ENCODE results near the gene ANKRD12.
"Not testable (repeated sequence)": the region's sequence is repeated elsewhere in the genome, so short reads cannot be mapped to it uniquely, and the experiment has no call there.

Gene ANKRD12

GRCh38 chr18:9140984-9141383 is 4.4 kb downstream of the ANKRD12 start:
- no peak for DNase-seq (ENCODE audit: low read depth in 2 of 2)

GRCh38 chr18:9146224-9146623 is 9.6 kb downstream of the ANKRD12 start:
- DNase-seq (ENCODE audit: low read depth in 2 of 2) = no peak

GRCh38 chr18:9147440-9148202 is 11.0 kb downstream of the ANKRD12 start:
- DNase-seq (ENCODE audit: low read depth in 2 of 2) = peak in 1 of 2 donors; percentile 6

GRCh38 chr18:9148203-9148552 is 11.6 kb downstream of the ANKRD12 start:
- no peak for DNase-seq (ENCODE audit: low read depth in 2 of 2)

- no peak for DNase-seq (ENCODE audit: low read depth in 2 of 2)
Measured at GRCh38 chr18:9150121-9150520, 13.5 kb downstream of the ANKRD12 start.

GRCh38 chr18:9153256-9153655 is 16.7 kb downstream of the ANKRD12 start:
- no peak for DNase-seq (ENCODE audit: low read depth in 2 of 2)

- DNase-seq (ENCODE audit: low read depth in 2 of 2) = no peak
Measured at GRCh38 chr18:9156604-9157249, 20.1 kb downstream of the ANKRD12 start.

- no peak for DNase-seq (ENCODE audit: low read depth in 2 of 2)
Measured at GRCh38 chr18:9157806-9158205, 21.2 kb downstream of the ANKRD12 start.

- DNase-seq (ENCODE audit: low read depth in 2 of 2) = no peak
Measured at GRCh38 chr18:9160014-9160413, 23.4 kb downstream of the ANKRD12 start.

GRCh38 chr18:9162663-9163062 is 26.1 kb downstream of the ANKRD12 start:
- DNase-seq (ENCODE audit: low read depth in 2 of 2) = not testable (repeated sequence)

GRCh38 chr18:9164149-9164548 is 27.6 kb downstream of the ANKRD12 start:
- not testable (repeated sequence) for DNase-seq (ENCODE audit: low read depth in 2 of 2)

- DNase-seq (ENCODE audit: low read depth in 2 of 2) = not testable (repeated sequence)
Measured at GRCh38 chr18:9165883-9166282, 29.3 kb downstream of the ANKRD12 start.

GRCh38 chr18:9169515-9169914 is 32.9 kb downstream of the ANKRD12 start:
- not testable (repeated sequence) for DNase-seq (ENCODE audit: low read depth in 2 of 2)

- DNase-seq (ENCODE audit: low read depth in 2 of 2) = not testable (repeated sequence)
Measured at GRCh38 chr18:9171919-9172318, 35.3 kb downstream of the ANKRD12 start.

GRCh38 chr18:9172506-9173127 is 36.0 kb downstream of the ANKRD12 start:
- no peak for DNase-seq (ENCODE audit: low read depth in 2 of 2)

GRCh38 chr18:9173770-9174233 is 37.2 kb downstream of the ANKRD12 start:
- no peak for DNase-seq (ENCODE audit: low read depth in 2 of 2)

GRCh38 chr18:9174302-9174701 is 37.7 kb downstream of the ANKRD12 start:
- DNase-seq (ENCODE audit: low read depth in 2 of 2) = no peak

GRCh38 chr18:9175115-9175514 is 38.5 kb downstream of the ANKRD12 start:
- no peak for DNase-seq (ENCODE audit: low read depth in 2 of 2)

GRCh38 chr18:9177031-9177430 is 40.5 kb downstream of the ANKRD12 start:
- DNase-seq (ENCODE audit: low read depth in 2 of 2) = no peak

- no peak for DNase-seq (ENCODE audit: low read depth in 2 of 2)
Measured at GRCh38 chr18:9177466-9177865, 40.9 kb downstream of the ANKRD12 start.

GRCh38 chr18:9178557-9178956 is 42.0 kb downstream of the ANKRD12 start:
- DNase-seq (ENCODE audit: low read depth in 2 of 2) = no peak

- no peak for DNase-seq (ENCODE audit: low read depth in 2 of 2)
Measured at GRCh38 chr18:9181275-9181674, 44.7 kb downstream of the ANKRD12 start.

- no peak for DNase-seq (ENCODE audit: low read depth in 2 of 2)
Measured at GRCh38 chr18:9182852-9183399, 46.3 kb downstream of the ANKRD12 start.

All from stimulated activated CD8-positive, alpha-beta memory T cell treated with anti-CD3 and anti-CD28 coated beads, Interleukin-15, amount 100 ng/mL, for 4 hours (primary cell).